WI38 (cell line): ENCODE data around the gene CDH2.

Source experiments
- H3K4me3 ChIP-seq: 2 replicates; pipeline ENCODE4 v1.5.1; 2011; ENCODE audit warnings: low read depth, mild to moderate bottlenecking, control low read depth, low read length
- TF ChIP-seq, protein P1 (sequence below): IDR thresholded peaks from 2 replicates; pipeline ENCODE4 v1.5.1; 2012; ENCODE audit warnings: low read depth, mild to moderate bottlenecking, control low read depth, low read length

The CDH2 gene

GRCh38 chr18:28075501-28075900, 101.4 kb downstream of the CDH2 start:
- H3K4me3 ChIP-seq = no peak overlapping the region
- TF ChIP-seq, protein P1, sequence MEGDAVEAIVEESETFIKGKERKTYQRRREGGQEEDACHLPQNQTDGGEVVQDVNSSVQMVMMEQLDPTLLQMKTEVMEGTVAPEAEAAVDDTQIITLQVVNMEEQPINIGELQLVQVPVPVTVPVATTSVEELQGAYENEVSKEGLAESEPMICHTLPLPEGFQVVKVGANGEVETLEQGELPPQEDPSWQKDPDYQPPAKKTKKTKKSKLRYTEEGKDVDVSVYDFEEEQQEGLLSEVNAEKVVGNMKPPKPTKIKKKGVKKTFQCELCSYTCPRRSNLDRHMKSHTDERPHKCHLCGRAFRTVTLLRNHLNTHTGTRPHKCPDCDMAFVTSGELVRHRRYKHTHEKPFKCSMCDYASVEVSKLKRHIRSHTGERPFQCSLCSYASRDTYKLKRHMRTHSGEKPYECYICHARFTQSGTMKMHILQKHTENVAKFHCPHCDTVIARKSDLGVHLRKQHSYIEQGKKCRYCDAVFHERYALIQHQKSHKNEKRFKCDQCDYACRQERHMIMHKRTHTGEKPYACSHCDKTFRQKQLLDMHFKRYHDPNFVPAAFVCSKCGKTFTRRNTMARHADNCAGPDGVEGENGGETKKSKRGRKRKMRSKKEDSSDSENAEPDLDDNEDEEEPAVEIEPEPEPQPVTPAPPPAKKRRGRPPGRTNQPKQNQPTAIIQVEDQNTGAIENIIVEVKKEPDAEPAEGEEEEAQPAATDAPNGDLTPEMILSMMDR = no peak

- TF ChIP-seq, protein P1 = no peak
- H3K4me3 ChIP-seq = no peak overlapping the region
These were observed 102.9 kb downstream of the CDH2 start for GRCh38 chr18:28074076-28074475.

GRCh38 chr18:28073658-28074057, 103.3 kb downstream of the CDH2 start:
- TF ChIP-seq, protein P1 = no peak

DNA sequence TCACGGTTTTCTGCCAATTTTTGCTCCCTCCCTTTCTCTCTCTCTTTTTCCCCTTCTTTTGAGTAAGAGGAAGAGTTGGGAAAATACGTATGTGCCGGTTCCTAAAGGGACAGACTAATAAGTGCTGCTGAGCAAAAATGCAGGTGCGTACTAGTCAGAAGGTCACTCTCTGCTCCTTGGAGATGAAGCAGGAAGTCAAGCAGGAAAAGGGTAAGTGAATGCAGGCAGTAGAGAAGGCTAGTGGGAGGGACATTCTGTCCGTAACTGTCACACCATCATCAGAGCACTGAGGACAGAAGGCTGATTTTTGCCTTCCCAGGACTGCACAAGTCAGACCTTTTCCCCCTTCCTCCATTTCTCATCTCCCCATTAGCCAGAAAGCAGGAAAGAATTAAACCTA, 105.7 kb downstream of the CDH2 start:
- no peak overlapping the region for H3K4me3 ChIP-seq
- TF ChIP-seq, protein P1 = no peak

More at GRCh38 chr18:28073658-28074057, 103.3 kb downstream of the CDH2 start:
- no peak overlapping the region for H3K4me3 ChIP-seq

DNA sequence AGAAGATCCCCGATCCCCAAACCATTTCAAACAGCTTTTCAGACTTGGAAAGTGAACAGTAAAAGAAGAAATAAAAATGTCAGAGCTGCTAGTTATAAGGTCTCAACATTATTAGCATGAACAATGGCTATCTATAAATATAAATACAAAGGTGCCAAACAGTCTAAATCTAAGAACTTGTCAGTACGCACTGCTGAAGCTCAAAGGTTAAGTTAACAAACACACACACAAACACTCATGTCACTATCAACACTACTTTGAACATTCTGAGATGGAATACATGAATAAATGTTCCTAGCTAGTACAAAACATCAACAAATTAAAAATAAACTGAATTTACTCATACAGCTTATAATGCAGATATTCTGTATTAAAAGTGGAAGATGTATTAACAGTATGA, 108.7 kb downstream of the CDH2 start:
- H3K4me3 ChIP-seq = no peak overlapping the region
- TF ChIP-seq, protein P1 = no peak

DNA sequence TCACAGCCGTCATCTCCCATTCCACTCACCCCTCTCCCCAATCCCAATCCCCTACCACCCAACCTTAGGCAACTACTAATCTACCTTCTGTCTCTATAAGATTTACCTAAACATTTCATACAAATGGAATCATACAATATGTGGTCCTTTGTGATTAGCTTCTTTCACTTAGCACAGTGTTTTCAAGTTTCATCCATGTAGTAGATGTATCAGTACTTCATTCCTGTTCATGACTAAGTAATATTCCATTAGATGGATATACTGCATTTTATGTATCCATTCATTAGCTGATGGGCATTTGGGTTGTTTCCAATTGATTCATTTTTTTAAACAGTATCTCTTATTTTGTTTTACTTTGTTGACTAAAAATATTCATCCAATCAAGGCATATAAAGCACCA, 109.6 kb downstream of the CDH2 start:
- H3K4me3 ChIP-seq = no peak overlapping the region
- TF ChIP-seq, protein P1 = no peak

- no peak overlapping the region for H3K4me3 ChIP-seq
- TF ChIP-seq, protein P1 = no peak
These were observed 111.1 kb downstream of the CDH2 start for GRCh38 chr18:28065793-28066186.
